IPS-15b (cell line): ENCODE results near the gene KDM3B.

Source experiments
- H3K27me3 ChIP-seq: one replicate; pipeline ENCODE4 v1.6.1; 2013; ENCODE audit warnings: low read length; ENCODE audit not compliant: control insufficient read depth, insufficient read depth
- H3K36me3 ChIP-seq: one replicate; pipeline ENCODE4 v1.6.1; 2013; ENCODE audit warnings: low read length; ENCODE audit not compliant: control insufficient read depth, insufficient read depth
- H3K4me1 ChIP-seq: one replicate; pipeline ENCODE4 v1.6.1; 2013; ENCODE audit warnings: mild to moderate bottlenecking, low read length; ENCODE audit not compliant: control insufficient read depth, insufficient read depth
- H3K4me3 ChIP-seq: one replicate; pipeline ENCODE4 v1.5.1; 2013; ENCODE audit warnings: low read depth, low read length
- H3K9ac ChIP-seq: one replicate; pipeline ENCODE4 v1.6.1; 2013; ENCODE audit warnings: low read depth, mild to moderate bottlenecking, low read length
- H3K9me3 ChIP-seq: one replicate; pipeline ENCODE4 v1.6.1; 2013; ENCODE audit warnings: mild to moderate bottlenecking, low read length; ENCODE audit not compliant: control insufficient read depth, insufficient read depth

KDM3B gene

DNA sequence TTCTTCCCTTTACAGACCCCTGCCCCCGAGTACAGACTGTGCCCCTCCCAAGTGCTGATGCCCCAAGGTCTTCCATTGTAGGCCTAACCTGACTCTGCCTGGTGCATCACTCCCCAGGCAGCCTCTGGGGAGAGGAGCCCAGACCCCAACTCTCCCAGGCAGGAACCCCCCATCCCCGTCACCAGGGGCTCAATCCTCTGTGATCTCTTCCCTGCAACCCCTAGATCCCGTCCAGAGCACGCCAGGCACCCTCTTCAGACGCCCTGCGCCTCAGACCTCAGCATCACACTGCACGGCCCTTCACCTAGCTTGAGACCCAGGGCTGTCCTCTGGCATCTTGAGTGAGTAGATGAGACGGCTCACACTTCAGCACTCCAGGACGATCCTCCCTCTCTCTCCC, 106.4 kb downstream of the KDM3B start:
- H3K9me3 ChIP-seq = no peaks in the 10 kb centered on the region
- H3K36me3 ChIP-seq = no peaks in the 10 kb centered on the region
- H3K27me3 ChIP-seq = no peaks in the 10 kb centered on the region
- peaks cover 3% of the 10 kb centered on the region for H3K4me1 ChIP-seq
- no peak overlapping the region for H3K9ac ChIP-seq
- H3K4me3 ChIP-seq = no peak overlapping the region

DNA sequence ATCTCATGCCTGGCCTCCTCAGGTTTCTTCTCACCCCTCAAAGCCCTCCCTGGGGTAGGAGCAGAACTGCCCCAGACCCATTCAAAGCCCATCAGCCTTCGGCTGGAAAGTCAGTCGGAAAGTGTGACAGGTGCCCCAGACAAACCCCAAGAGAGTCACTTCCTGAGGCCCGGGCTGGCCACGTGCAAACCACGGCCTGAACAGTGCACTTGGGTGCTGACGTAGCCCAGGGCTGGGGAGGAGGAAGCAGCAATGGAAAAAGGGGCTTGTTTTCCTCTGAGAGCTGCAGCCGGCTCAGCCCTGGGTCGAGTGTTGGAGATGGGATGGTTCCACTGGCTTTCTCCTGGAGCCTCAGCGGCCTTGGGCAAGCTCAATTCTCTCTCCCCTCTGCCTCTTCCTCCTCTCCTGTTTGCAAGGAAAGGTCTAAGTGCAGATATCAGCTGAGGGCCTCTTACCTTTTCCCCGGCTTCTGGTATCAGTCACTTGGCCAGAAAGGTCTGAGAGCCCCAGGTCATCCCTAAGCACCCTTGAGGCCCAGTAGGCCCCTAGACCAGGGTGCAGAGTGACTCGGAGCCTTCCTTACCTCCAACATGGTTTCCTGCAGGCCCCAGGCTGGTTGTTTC, 106.9 kb downstream of the KDM3B start:
- Histone ChIP-seq H3K9me3 (no peaks in the 10 kb centered on the region), H3K4me3 (no peak overlapping the region), H3K9ac (no peak overlapping the region), H3K36me3 (no peaks in the 10 kb centered on the region), H3K4me1 (peaks cover 3% of the 10 kb centered on the region), H3K27me3 (no peaks in the 10 kb centered on the region)

DNA sequence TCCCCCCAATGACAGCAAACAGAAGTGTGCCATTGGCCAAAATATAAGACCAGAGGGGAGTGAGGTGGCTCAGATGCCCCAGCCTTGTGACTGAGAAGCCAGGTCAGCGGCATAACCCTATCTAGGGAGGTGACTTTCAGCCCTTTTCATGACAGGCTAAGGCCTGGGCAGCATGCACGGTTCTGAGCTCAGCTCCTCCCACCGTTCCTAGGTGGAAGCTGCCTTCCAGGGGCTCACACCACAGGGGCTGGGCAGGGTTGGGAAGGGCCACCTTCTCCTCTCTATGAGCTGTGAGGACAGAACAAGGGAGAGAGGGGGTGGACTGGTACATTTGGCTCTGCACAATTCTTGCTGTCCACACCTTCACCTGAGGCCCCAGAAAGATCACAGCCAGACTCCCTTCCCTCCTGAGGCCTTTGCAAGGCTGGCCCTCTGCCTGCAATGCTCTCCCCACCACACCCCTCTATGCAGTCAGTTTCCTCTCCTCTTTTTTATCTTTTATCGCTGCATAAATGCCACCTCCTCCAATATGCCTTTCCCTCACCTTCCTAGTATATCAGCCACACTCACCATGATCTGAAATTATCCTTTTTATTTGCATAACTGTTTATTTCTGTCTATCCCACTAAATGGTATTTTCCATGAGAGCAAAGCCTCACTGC, 107.7 kb downstream of the KDM3B start:
- Histone ChIP-seq H3K9me3 (no peaks in the 10 kb centered on the region), H3K27me3 (no peaks in the 10 kb centered on the region), H3K4me3 (no peak overlapping the region), H3K36me3 (no peaks in the 10 kb centered on the region), H3K4me1 (peaks cover 3% of the 10 kb centered on the region), H3K9ac (no peak overlapping the region)

DNA sequence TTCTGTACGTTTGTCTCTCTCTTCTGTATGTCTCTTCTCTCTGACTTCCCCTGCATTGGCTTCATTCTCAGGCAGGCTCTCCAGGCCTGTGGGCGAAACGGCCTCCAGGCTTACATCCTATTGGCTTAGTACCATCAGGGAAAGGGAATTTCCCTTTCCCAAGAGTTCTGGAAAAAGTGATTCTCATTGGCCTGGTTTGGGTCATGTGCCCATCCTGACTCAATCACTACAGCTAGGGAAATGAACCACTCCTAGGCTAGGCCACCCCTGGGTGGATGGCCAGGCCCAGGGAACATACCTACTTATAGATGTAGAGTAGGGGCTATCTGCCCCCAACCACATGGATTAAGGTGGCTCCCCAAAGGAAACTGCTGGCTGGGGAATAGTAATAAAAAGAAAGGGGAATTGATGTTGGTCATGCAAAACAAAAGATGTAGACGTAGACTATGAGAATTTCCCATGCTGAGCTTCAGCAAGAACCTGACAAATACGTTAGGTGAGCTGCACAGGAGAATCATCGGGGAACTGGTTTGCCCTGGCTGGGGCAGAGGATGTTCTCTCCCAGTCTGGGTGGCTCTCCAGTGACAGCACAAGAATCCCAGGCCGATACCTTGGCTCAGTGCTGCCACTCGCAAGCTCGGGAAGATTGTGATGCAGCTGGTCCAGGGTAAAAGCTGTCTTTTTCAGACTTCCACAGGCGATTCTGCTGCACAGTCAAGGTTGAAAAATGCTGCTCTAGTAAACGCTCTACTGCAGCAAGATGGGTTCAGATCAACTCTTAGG, 109.0 kb downstream of the KDM3B start:
- Histone ChIP-seq H3K4me1 (no peaks in the 10 kb centered on the region), H3K27me3 (peaks cover 7% of the 10 kb centered on the region), H3K36me3 (no peaks in the 10 kb centered on the region), H3K9ac (no peak overlapping the region), H3K9me3 (no peaks in the 10 kb centered on the region), H3K4me3 (no peak overlapping the region)

DNA sequence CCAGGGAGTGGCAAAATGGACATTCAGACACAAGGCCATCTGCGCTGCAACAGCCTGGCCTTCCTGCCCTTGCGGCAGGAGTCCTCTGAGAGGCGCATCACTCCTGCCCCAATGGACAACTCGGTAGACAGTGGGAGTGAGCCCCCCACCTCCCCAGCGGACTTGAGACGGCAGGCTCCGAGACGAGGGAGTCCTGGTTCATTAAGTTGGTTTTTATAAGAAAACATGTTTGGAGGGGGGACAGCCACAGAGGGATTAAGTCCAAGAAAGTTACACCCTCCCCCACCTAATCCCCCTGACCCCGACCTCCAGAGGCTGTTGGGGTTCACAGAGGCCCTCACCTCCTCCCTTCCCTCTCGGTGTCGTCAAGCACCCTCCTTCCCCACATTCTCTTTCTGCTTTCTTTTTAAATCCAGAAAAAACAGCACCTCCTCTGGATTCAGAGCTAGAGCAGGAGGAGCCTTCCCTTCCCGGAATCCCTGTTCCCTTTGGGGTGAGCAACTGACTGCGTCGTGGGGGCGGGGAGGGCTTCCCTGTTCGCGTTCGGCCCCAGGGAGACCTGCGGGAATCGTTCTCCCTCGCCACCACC, 111.0 kb downstream of the KDM3B start:
- Histone ChIP-seq H3K27me3 (peaks cover 11% of the 10 kb centered on the region), H3K4me3 (peak overlapping the region; percentile 95), H3K4me1 (no peaks in the 10 kb centered on the region), H3K36me3 (peaks cover 6% of the 10 kb centered on the region), H3K9me3 (no peaks in the 10 kb centered on the region), H3K9ac (peak overlapping the region; percentile 82)

DNA sequence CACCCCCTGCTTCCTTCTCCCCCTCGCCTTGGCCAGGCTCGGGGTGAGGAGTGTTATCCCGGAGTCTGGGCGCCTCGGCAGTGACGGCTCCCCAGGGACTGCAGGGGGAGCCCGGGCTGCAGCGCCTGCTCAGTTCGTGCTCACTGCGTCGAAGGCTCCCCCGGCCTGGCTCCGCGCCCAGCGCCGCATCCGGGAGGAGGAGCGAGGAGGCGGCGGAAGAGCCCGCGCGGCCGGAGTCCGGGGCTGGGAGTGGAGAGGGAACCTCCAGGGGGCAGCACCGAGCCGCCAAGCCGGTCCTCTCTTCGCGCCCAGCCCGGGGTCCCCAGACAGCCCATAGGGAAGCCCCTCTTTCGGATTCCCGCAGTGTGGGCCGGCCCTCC, 111.5 kb downstream of the KDM3B start:
- Histone ChIP-seq H3K27me3 (peaks cover 11% of the 10 kb centered on the region), H3K9ac (peak overlapping the region; percentile 98), H3K4me3 (peak overlapping the region; percentile 95), H3K36me3 (peaks cover 6% of the 10 kb centered on the region), H3K4me1 (no peaks in the 10 kb centered on the region), H3K9me3 (no peaks in the 10 kb centered on the region)

DNA sequence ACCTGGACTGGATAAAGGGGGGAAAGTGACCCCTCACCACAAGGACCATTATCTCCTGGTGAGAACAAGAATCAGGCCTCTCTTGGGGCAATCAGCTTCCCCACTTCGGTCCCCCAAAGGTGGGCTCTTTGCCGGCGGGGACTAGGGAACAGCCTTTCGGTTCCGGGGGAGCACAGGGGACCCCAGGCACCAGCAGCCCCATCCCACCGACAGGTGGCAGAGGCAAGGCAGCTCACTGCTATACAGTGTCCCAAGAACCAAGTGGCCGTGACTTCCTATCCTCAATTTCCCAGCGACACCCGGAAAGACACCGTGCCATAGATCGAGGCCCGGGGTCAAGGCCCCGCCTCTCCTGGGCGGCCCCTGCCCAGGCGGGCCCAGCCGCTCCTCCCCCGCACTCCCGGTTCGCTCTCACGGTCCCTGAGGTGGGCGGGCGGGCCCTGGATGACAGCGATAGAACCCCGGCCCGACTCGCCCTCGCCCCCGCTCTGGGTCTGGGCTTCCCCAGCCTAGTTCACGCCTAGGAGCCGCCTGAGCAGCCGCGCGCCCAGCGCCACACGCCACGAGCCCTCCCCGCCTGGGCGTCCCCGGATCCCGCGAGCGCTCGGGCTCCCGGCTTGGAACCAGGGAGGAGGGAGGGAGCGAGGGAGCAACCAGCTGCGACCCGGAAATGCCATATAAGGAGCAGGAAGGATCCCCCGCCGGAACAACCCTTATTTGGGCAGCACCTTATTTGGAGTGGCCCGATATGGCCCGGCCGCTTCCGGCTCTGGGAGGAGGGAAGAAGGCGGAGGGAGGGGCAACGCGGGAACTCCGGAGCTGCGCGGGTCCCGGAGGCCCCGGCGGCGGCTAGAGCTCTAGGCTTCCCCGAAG, 112.1 kb downstream of the KDM3B start:
- Histone ChIP-seq H3K36me3 (peaks cover 6% of the 10 kb centered on the region), H3K4me1 (no peaks in the 10 kb centered on the region), H3K27me3 (peaks cover 11% of the 10 kb centered on the region), H3K9ac (peak overlapping the region; percentile 98), H3K9me3 (no peaks in the 10 kb centered on the region), H3K4me3 (peak overlapping the region; percentile 95)

DNA sequence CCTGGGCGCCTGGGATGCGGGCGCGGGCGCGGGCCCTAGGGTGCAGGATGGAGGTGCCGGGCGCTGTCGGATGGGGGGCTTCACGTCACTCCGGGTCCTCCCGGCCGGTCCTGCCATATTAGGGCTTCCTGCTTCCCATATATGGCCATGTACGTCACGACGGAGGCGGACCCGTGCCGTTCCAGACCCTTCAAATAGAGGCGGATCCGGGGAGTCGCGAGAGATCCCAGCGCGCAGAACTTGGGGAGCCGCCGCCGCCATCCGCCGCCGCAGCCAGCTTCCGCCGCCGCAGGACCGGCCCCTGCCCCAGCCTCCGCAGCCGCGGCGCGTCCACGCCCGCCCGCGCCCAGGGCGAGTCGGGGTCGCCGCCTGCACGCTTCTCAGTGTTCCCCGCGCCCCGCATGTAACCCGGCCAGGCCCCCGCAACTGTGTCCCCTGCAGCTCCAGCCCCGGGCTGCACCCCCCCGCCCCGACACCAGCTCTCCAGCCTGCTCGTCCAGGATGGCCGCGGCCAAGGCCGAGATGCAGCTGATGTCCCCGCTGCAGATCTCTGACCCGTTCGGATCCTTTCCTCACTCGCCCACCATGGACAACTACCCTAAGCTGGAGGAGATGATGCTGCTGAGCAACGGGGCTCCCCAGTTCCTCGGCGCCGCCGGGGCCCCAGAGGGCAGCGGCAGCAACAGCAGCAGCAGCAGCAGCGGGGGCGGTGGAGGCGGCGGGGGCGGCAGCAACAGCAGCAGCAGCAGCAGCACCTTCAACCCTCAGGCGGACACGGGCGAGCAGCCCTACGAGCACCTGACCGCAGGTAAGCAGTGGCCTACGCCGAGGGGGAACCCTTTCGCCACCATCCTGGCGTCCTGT, 113.0 kb downstream of the KDM3B start, which contains the start of gene EGR1:
TSS of gene EGR1 (plus strand) at position 219 of the 864 bp plus-strand sequence. CDS start at position 502, 283 bp downstream.
- peaks cover 11% of the 10 kb centered on the region for H3K27me3 ChIP-seq
- H3K4me3 ChIP-seq = peak within 1 kb of the TSS; percentile 95
- H3K9ac ChIP-seq = peak within 1 kb of the TSS; percentile 98
- H3K9me3 ChIP-seq = no peaks in the 10 kb centered on the region
- peaks cover 6% of the 10 kb centered on the region for H3K36me3 ChIP-seq
- H3K4me1 ChIP-seq = no peaks in the 10 kb centered on the region

DNA sequence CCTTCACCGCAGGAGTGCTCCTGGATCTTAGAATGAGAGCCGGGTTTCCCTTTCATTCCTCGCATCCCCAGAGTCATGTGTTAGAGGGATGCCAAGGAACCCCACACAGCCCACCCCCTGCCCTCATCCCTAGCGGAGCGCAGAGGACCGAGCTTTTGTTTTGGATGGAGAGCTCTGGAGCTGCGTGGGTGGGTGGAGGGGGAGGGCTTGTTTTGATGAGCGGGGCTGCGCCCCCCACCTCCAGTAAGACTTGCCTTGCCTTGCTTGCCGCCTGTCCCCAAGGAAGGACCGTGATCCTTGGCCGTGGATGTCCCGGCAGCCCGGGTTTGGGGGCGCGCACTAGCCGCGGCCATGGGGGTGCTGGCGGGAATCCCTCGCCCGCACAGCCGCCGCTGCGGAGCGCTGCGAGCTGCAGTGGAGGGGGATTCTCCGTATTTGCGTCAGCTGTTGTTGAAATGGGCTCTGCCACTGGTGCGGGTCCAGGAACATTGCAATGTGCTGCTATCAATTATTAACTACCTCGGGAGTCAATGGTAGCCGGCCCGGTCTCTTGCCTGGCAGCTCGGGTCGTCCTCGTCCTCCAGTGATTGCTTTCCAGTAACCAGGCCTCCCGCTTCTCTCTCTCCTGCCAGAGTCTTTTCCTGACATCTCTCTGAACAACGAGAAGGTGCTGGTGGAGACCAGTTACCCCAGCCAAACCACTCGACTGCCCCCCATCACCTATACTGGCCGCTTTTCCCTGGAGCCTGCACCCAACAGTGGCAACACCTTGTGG, 113.8 kb downstream of the KDM3B start:
- H3K4me3 ChIP-seq = peak overlapping the region; percentile 95
- peak overlapping the region; percentile 56 for H3K9ac ChIP-seq
- H3K36me3 ChIP-seq = peaks cover 6% of the 10 kb centered on the region
- H3K27me3 ChIP-seq = peaks cover 11% of the 10 kb centered on the region
- H3K4me1 ChIP-seq = no peaks in the 10 kb centered on the region
- H3K9me3 ChIP-seq = no peaks in the 10 kb centered on the region
